A549 (cell line): ENCODE measurements around the gene DCBLD2.
"Not testable (repeated sequence)": the region's sequence is repeated elsewhere in the genome, so short reads cannot be mapped to it uniquely, and the experiment has no call there.

Source experiments
- CEBPB ChIP-seq, 2 experiments: fragments of >200 bp in 1 of 2; sonication (Bioruptor Twin) in 1 of 2; formaldehyde crosslinking in 1 of 2; IDR thresholded peaks; 2 replicates each; pipeline ENCODE4 v1.6.1; 2012 to 2016
- CHD2 ChIP-seq: fragments of 150-350 bp; IDR thresholded peaks from 2 replicates; pipeline ENCODE4 v1.6.1; 2014; ENCODE audit warnings: low read length; ENCODE audit not compliant: partially characterized antibody
- EP300 ChIP-seq, 2 experiments: fragments of >200 bp; sonication (Bioruptor Twin); formaldehyde crosslinking; IDR thresholded peaks; 2 replicates in 1 of 2; 3 replicates in 1 of 2; pipeline ENCODE4 v1.6.1; 2016 to 2017
- MYC ChIP-seq: IDR thresholded peaks from 2 replicates; pipeline ENCODE4 v1.6.1; 2012; ENCODE audit warnings: mild to moderate bottlenecking, inconsistent platforms, low read length, improper control_type of control experiment, borderline replicate concordance
- NR3C1 ChIP-seq: fragments of >200 bp; sonication (Bioruptor Twin); formaldehyde crosslinking; IDR thresholded peaks from 3 replicates; pipeline ENCODE4 v1.6.1; 2017
- PHF8 ChIP-seq: fragments of 200-600 bp; sonication (generic); IDR thresholded peaks from 2 replicates; pipeline ENCODE4 v1.6.1; 2016; ENCODE audit warnings: low read depth, mild to moderate bottlenecking, antibody characterized with exemption, moderate library complexity, borderline replicate concordance
- POLR2A ChIP-seq: IDR thresholded peaks from 2 replicates; pipeline ENCODE4 v1.6.1; 2012; ENCODE audit warnings: mild to moderate bottlenecking, low read length
- POLR2AphosphoS2 ChIP-seq: conservative IDR thresholded peaks from 2 replicates; pipeline ENCODE4 v1.6.1; 2012; ENCODE audit warnings: low read length, improper control_type of control experiment, inconsistent platforms
- RARB ChIP-seq: fragments of 250-450 bp; sonication (Bioruptor Pico); IDR thresholded peaks from 2 replicates; pipeline ENCODE4 v1.8.0; 2021; ENCODE audit warnings: mild to moderate bottlenecking, moderate library complexity
- RNF2 ChIP-seq: fragments of 200-600 bp; sonication (generic); IDR thresholded peaks from 2 replicates; pipeline ENCODE4 v1.6.1; 2016; ENCODE audit warnings: low read depth, mild to moderate bottlenecking, antibody characterized with exemption, moderate library complexity, borderline replicate concordance
- ZNF302 ChIP-seq: fragments of 250-450 bp; sonication (Bioruptor Pico); IDR thresholded peaks from 2 replicates; pipeline ENCODE4 v1.9.0; 2021; ENCODE audit warnings: inconsistent platforms, mild to moderate bottlenecking, moderate library complexity
- TF ChIP-seq, protein P1 (sequence below): fragments of >200 bp; sonication (Bioruptor Twin); formaldehyde crosslinking; IDR thresholded peaks from 3 replicates; pipeline ENCODE4 v1.5.1; 2016
- TF ChIP-seq, protein P2 (sequence below): fragments of 200-600 bp; sonication (generic); IDR thresholded peaks from 2 replicates; pipeline ENCODE4 v1.6.1; 2016; ENCODE audit warnings: antibody characterized with exemption, mild to moderate bottlenecking, moderate library complexity

DNA sequence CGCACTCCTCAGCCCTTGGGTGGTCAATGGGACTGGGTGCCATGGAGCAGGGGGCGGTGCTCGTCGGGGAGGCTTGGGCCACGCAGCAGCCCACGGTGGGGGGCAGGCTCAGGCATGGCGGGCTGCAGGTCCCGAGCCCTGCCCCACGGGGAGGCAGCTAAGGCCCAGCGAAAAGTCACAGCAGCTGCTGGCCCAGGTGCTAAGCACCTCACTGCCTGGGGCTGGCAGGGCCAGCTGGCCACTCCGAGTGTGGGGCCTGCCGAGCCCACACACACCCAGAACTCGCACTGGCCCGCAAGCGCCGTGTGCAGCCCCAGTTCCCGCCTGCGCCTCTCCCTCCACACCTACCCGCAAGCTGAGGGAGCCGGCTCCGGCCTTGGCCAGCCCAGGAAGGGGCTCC lies 43.5 kb downstream of the DCBLD2 start:
- TF ChIP-seq, protein P1, sequence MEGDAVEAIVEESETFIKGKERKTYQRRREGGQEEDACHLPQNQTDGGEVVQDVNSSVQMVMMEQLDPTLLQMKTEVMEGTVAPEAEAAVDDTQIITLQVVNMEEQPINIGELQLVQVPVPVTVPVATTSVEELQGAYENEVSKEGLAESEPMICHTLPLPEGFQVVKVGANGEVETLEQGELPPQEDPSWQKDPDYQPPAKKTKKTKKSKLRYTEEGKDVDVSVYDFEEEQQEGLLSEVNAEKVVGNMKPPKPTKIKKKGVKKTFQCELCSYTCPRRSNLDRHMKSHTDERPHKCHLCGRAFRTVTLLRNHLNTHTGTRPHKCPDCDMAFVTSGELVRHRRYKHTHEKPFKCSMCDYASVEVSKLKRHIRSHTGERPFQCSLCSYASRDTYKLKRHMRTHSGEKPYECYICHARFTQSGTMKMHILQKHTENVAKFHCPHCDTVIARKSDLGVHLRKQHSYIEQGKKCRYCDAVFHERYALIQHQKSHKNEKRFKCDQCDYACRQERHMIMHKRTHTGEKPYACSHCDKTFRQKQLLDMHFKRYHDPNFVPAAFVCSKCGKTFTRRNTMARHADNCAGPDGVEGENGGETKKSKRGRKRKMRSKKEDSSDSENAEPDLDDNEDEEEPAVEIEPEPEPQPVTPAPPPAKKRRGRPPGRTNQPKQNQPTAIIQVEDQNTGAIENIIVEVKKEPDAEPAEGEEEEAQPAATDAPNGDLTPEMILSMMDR: not testable (repeated sequence)
- not testable (repeated sequence) for TF ChIP-seq ZNF302 (CRISPR knock-in tag); NR3C1; EP300 (IDR thresholded peaks at IDR 0.05); CEBPB (IDR thresholded peaks at IDR 0.05); POLR2AphosphoS2; CHD2; PHF8; POLR2A; RNF2; MYC; RARB (CRISPR knock-in tag)
- TF ChIP-seq, protein P2, sequence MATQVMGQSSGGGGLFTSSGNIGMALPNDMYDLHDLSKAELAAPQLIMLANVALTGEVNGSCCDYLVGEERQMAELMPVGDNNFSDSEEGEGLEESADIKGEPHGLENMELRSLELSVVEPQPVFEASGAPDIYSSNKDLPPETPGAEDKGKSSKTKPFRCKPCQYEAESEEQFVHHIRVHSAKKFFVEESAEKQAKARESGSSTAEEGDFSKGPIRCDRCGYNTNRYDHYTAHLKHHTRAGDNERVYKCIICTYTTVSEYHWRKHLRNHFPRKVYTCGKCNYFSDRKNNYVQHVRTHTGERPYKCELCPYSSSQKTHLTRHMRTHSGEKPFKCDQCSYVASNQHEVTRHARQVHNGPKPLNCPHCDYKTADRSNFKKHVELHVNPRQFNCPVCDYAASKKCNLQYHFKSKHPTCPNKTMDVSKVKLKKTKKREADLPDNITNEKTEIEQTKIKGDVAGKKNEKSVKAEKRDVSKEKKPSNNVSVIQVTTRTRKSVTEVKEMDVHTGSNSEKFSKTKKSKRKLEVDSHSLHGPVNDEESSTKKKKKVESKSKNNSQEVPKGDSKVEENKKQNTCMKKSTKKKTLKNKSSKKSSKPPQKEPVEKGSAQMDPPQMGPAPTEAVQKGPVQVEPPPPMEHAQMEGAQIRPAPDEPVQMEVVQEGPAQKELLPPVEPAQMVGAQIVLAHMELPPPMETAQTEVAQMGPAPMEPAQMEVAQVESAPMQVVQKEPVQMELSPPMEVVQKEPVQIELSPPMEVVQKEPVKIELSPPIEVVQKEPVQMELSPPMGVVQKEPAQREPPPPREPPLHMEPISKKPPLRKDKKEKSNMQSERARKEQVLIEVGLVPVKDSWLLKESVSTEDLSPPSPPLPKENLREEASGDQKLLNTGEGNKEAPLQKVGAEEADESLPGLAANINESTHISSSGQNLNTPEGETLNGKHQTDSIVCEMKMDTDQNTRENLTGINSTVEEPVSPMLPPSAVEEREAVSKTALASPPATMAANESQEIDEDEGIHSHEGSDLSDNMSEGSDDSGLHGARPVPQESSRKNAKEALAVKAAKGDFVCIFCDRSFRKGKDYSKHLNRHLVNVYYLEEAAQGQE: not testable (repeated sequence)
